ENCODE data around the gene BRCA1. TPM values are rescaled to one million over a fixed set of nuclear protein-coding genes. Genes with fewer than 3 reads are reported as not detected.

The BRCA1 gene
- polyA plus RNA-seq, 3 donors: 0.87 to 2.6 (median 1.9) TPM

GRCh38 chr17:43021741-43022512 lies 103.2 kb downstream of the BRCA1 start, which contains the start of gene VAT1:
Gene VAT1 (minus strand): TSS chr17:43022385. CDS start chr17:43022322, 63 bp downstream.
- under 1% methylated on average over 68 of the region's 80 CpGs for WGBS (ENCODE audit: insufficient coverage)
- peak within 1 kb of the TSS; percentile 72 to 94 (median 90) for H3K4me3 ChIP-seq (replicated peaks in 1 of 3; ENCODE audit: low read depth in 2 of 3, low read length in 3 of 3)
- peak within 1 kb of the TSS; percentile 78 for H3K9ac ChIP-seq (ENCODE audit: insufficient read depth, low read length, poor library complexity, severe bottlenecking)
- peaks cover 0 to 15% of the 10 kb centered on the region in 2 donors for H3K27me3 ChIP-seq (ENCODE audit: control insufficient read depth in 2 of 2, insufficient read depth in 2 of 2, low read length in 2 of 2)
- no peak for TF ChIP-seq CTCF (IDR thresholded peaks at IDR 0.05)
- peak; percentile 45 to 58 (median 52) for DNase-seq
- Mint-ChIP-seq H3K27ac (peak within 1 kb of the TSS; percentile 25 to 87 (median 85)), H3K9me3 (peaks cover 0 to 3% (median 0%) of the 10 kb centered on the region in 7 donors), H3K36me3 (peaks cover 0 to 7% of the 10 kb centered on the region in 2 donors), H3K4me1 (peaks cover 52% of the 10 kb centered on the region), H3K4me3 (peak within 1 kb of the TSS; percentile 94 to 96), H3K27me3 (ENCODE audit: low read depth in 3 of 3) (peaks cover 8 to 25% (median 16%) of the 10 kb centered on the region in 3 donors)
- no peaks in the 10 kb centered on the region for H3K36me3 ChIP-seq (replicated peaks in 1 of 2; ENCODE audit: control insufficient read depth in 1 of 2, insufficient read depth in 2 of 2, low read length in 2 of 2)
- peaks cover 17% of the 10 kb centered on the region for H4K20me1 ChIP-seq (ENCODE audit: insufficient read depth, low read length)
- peak within 1 kb of the TSS in 1 of 2 donors; percentile 59 for H3K27ac ChIP-seq (ENCODE audit: low read depth in 1 of 2, low read length in 2 of 2)
- intact Hi-C loops (cut with micrococcal nuclease): loop anchor here in 1 of 2 donors (10.0 kb wide), 2 partner anchors 103 to 153 kb away; partner anchors contain the start of genes BRCA1 and NBR1
- peaks cover 53 to 58% of the 10 kb centered on the region in 2 donors for H3K4me1 ChIP-seq (ENCODE audit: control insufficient read depth in 1 of 2, insufficient read depth in 2 of 2, low read length in 2 of 2)
- peak within 1 kb of the TSS; percentile 96 for H2AFZ ChIP-seq (ENCODE audit: insufficient read depth, low read depth, low read length, poor library complexity, severe bottlenecking)
- no peaks in the 10 kb centered on the region for H3K9me3 ChIP-seq (replicated peaks in 1 of 2; ENCODE audit: control insufficient read depth in 1 of 2, insufficient read depth in 1 of 2, low read length in 2 of 2)
- peak within 1 kb of the TSS; percentile 100 for H3K4me2 ChIP-seq (replicated peaks; ENCODE audit: extremely low read depth, low read length, poor library complexity, severe bottlenecking)
- H3K79me2 ChIP-seq (ENCODE audit: insufficient read depth, low read length): peaks cover 19% of the 10 kb centered on the region
